ENCODE results near the gene ZNF608. TPM values are rescaled to one million over a fixed set of nuclear protein-coding genes. Genes with fewer than 3 reads are reported as not detected.

ZNF608 gene
- total and polyA plus RNA-seq, 4 donors = 1.4 to 7.6 (median 3.2) TPM

DNA sequence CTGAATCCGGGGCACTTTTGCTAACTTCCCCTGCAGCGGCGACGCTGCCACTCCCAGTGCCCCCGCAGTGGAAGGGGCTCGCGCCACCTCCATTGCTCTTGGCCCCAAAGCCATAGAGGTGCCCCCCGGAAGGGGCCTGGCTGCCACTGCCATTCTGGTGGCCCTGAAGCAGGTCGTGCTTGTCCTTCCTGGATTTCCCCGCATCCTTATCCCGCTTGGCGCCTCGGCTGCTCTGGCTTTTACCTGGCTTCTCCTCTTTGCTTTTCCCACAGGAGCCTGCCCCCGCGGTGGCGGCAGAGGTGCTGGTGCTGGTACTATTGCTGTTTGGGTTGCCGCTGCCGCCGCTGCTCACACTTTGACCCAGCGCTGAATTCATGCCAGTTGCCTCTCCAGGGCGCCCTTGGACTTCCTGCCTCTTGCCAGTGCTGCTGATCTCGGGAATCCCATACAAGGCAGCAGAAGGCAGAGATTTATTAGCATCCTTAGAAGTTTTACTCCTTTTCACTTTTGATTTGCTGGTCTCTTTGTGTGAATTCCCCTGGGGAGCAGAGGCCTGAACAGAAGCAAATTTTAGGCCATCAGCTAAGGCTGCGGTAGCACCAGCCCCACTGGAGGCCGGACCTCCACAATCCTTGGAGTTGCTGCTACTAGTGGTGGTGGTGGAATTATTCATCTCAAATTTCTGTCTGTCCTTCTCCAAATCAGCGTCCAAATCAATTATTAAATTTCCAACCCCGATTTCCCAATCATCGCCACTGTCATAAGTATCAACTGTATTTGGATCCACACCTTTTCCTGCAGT is 2.1 kb downstream of the ZNF608 start:
- H3K36me3 ChIP-seq (ENCODE audit: control insufficient read depth in 4 of 4, insufficient read depth in 3 of 4, low read depth in 1 of 4, low read length in 3 of 4) = no peaks in the 10 kb centered on the region
- no peaks in the 10 kb centered on the region for H3K9me3 ChIP-seq (ENCODE audit: control insufficient read depth in 4 of 4, low read length in 3 of 4)
- H3K27me3 ChIP-seq (ENCODE audit: control insufficient read depth in 4 of 4, insufficient read depth in 4 of 4, low read length in 3 of 4) = no peaks in the 10 kb centered on the region
- peak; percentile 60 to 65 for TF ChIP-seq HNF4A (conservative IDR thresholded peaks at IDR 0.05)
- peak; percentile 35 for TF ChIP-seq NR2F2 (IDR thresholded peaks at IDR 0.05)
- no peak for TF ChIP-seq GABPA (IDR thresholded peaks at IDR 0.05 in 1 of 2, conservative IDR thresholded peaks at IDR 0.05 in 1 of 2)
- TF ChIP-seq HNF4G (IDR thresholded peaks at IDR 0.05) = peak; percentile 21
- TF ChIP-seq RXRA (IDR thresholded peaks at IDR 0.05) = peak in 1 of 2 donors; percentile 43
- TF ChIP-seq SP1 (IDR thresholded peaks at IDR 0.05) = no peak
- TF ChIP-seq JUND (IDR thresholded peaks at IDR 0.05) = peak in 1 of 2 donors; percentile 12
- no peak for TF ChIP-seq TAF1 (conservative IDR thresholded peaks at IDR 0.05)
- TF ChIP-seq RAD21 (IDR thresholded peaks at IDR 0.05) = peak; percentile 59 to 72
- TF ChIP-seq, protein P1, sequence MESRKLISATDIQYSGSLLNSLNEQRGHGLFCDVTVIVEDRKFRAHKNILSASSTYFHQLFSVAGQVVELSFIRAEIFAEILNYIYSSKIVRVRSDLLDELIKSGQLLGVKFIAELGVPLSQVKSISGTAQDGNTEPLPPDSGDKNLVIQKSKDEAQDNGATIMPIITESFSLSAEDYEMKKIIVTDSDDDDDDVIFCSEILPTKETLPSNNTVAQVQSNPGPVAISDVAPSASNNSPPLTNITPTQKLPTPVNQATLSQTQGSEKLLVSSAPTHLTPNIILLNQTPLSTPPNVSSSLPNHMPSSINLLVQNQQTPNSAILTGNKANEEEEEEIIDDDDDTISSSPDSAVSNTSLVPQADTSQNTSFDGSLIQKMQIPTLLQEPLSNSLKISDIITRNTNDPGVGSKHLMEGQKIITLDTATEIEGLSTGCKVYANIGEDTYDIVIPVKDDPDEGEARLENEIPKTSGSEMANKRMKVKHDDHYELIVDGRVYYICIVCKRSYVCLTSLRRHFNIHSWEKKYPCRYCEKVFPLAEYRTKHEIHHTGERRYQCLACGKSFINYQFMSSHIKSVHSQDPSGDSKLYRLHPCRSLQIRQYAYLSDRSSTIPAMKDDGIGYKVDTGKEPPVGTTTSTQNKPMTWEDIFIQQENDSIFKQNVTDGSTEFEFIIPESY (IDR thresholded peaks at IDR 0.05) = no peak
- TF ChIP-seq YY1 (IDR thresholded peaks at IDR 0.05) = peak; percentile 56
- peak overlapping the region; percentile 77 to 83 for H3K27ac ChIP-seq (ENCODE audit: low read depth in 1 of 2, low read length in 2 of 2)
- WGBS = 29% methylated on average over 27 of the region's 27 CpGs
- DNase-seq (ENCODE audit: low spot score) = no peak
- H3K4me3 ChIP-seq (ENCODE audit: low read depth in 1 of 3, low read length in 3 of 3) = peak overlapping the region; percentile 55 to 70 (median 60)
- peak overlapping the region; percentile 23 to 63 for H3K9ac ChIP-seq (ENCODE audit: low read depth in 1 of 2, low read length in 2 of 2)
- H3K4me1 ChIP-seq (ENCODE audit: control insufficient read depth in 4 of 4, insufficient read depth in 4 of 4, low read length in 3 of 4) = peaks cover 0 to 51% (median 25%) of the 10 kb centered on the region in 4 donors

- no peaks in the 10 kb centered on the region for H3K9me3 ChIP-seq (ENCODE audit: control insufficient read depth in 4 of 4, low read length in 3 of 4)
- DNase-seq (ENCODE audit: low spot score) = no peak
- H3K4me1 ChIP-seq (ENCODE audit: control insufficient read depth in 4 of 4, insufficient read depth in 4 of 4, low read length in 3 of 4) = peaks cover under 1 to 47% (median 22%) of the 10 kb centered on the region in 4 donors
- TF ChIP-seq HNF4A (conservative IDR thresholded peaks at IDR 0.05) (peak in 1 of 2 donors; percentile 32), NR2F2 (IDR thresholded peaks at IDR 0.05) (no peak), ATF3 (IDR thresholded peaks at IDR 0.05) (no peak), RAD21 (IDR thresholded peaks at IDR 0.05) (no peak), TAF1 (conservative IDR thresholded peaks at IDR 0.05) (no peak)
- TF ChIP-seq, protein P2, sequence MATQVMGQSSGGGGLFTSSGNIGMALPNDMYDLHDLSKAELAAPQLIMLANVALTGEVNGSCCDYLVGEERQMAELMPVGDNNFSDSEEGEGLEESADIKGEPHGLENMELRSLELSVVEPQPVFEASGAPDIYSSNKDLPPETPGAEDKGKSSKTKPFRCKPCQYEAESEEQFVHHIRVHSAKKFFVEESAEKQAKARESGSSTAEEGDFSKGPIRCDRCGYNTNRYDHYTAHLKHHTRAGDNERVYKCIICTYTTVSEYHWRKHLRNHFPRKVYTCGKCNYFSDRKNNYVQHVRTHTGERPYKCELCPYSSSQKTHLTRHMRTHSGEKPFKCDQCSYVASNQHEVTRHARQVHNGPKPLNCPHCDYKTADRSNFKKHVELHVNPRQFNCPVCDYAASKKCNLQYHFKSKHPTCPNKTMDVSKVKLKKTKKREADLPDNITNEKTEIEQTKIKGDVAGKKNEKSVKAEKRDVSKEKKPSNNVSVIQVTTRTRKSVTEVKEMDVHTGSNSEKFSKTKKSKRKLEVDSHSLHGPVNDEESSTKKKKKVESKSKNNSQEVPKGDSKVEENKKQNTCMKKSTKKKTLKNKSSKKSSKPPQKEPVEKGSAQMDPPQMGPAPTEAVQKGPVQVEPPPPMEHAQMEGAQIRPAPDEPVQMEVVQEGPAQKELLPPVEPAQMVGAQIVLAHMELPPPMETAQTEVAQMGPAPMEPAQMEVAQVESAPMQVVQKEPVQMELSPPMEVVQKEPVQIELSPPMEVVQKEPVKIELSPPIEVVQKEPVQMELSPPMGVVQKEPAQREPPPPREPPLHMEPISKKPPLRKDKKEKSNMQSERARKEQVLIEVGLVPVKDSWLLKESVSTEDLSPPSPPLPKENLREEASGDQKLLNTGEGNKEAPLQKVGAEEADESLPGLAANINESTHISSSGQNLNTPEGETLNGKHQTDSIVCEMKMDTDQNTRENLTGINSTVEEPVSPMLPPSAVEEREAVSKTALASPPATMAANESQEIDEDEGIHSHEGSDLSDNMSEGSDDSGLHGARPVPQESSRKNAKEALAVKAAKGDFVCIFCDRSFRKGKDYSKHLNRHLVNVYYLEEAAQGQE (IDR thresholded peaks at IDR 0.05) = no peak
- peak overlapping the region; percentile 23 to 67 for H3K9ac ChIP-seq (ENCODE audit: low read depth in 1 of 2, low read length in 2 of 2)
- 24% methylated on average over 5 of the region's 5 CpGs for WGBS
- H3K36me3 ChIP-seq (ENCODE audit: control insufficient read depth in 4 of 4, insufficient read depth in 3 of 4, low read depth in 1 of 4, low read length in 3 of 4) = no peaks in the 10 kb centered on the region
- H3K4me3 ChIP-seq (ENCODE audit: low read depth in 1 of 3, low read length in 3 of 3) = peak overlapping the region; percentile 55 to 70 (median 60)
- H3K27ac ChIP-seq (ENCODE audit: low read depth in 1 of 2, low read length in 2 of 2) = peak overlapping the region; percentile 77 to 83
- H3K27me3 ChIP-seq (ENCODE audit: control insufficient read depth in 4 of 4, insufficient read depth in 4 of 4, low read length in 3 of 4) = no peaks in the 10 kb centered on the region
These were observed 2.8 kb downstream of the ZNF608 start for GRCh38 chr5:124743602-124744169.

Data from liver (tissue), 9 donors.